IPS-18c (cell line): ENCODE measurements around the gene PMEL.
"Not testable (repeated sequence)": the region's sequence is repeated elsewhere in the genome, so short reads cannot be mapped to it uniquely, and the experiment has no call there.

Source experiments
- H3K4me3 ChIP-seq: 2 replicates; pipeline ENCODE4 v1.7.0; 2013; ENCODE audit warnings: low read depth, mild to moderate bottlenecking, low read length, moderate library complexity; ENCODE audit not compliant: insufficient read depth
- H3K9me3 ChIP-seq: one replicate; pipeline ENCODE4 v1.6.1; 2013; ENCODE audit warnings: mild to moderate bottlenecking, low read length, moderate library complexity; ENCODE audit not compliant: control insufficient read depth, insufficient read depth

PMEL gene

GRCh38 chr12:55991110-55991509 is 25.3 kb upstream of the PMEL start:
- no peaks in the 10 kb centered on the region for H3K9me3 ChIP-seq
- no peak overlapping the region for H3K4me3 ChIP-seq

GRCh38 chr12:55985976-55986375 is 20.1 kb upstream of the PMEL start:
- not testable (repeated sequence) for H3K4me3 ChIP-seq, H3K9me3 ChIP-seq

- Histone ChIP-seq H3K4me3 (no peak overlapping the region), H3K9me3 (no peaks in the 10 kb centered on the region)
Measured at GRCh38 chr12:55985341-55985740, 19.5 kb upstream of the PMEL start.

GRCh38 chr12:55984861-55985260 is 19.0 kb upstream of the PMEL start:
- no peaks in the 10 kb centered on the region for H3K9me3 ChIP-seq
- H3K4me3 ChIP-seq = no peak overlapping the region

GRCh38 chr12:55983232-55983842 is 17.5 kb upstream of the PMEL start:
- H3K4me3 ChIP-seq = no peak overlapping the region

GRCh38 chr12:55982319-55982936 is 16.6 kb upstream of the PMEL start:
- no peaks in the 10 kb centered on the region for H3K9me3 ChIP-seq
- H3K4me3 ChIP-seq = no peak overlapping the region

More at GRCh38 chr12:55983232-55983842, 17.5 kb upstream of the PMEL start:
- no peaks in the 10 kb centered on the region for H3K9me3 ChIP-seq

GRCh38 chr12:55981882-55982281 is 16.0 kb upstream of the PMEL start:
- not testable (repeated sequence) for H3K4me3 ChIP-seq, H3K9me3 ChIP-seq

- no peak overlapping the region for H3K4me3 ChIP-seq
- peaks cover 4% of the 10 kb centered on the region for H3K9me3 ChIP-seq
Measured at GRCh38 chr12:55979069-55979468, 13.2 kb upstream of the PMEL start.

GRCh38 chr12:55978393-55978792 is 12.6 kb upstream of the PMEL start:
- no peak overlapping the region for H3K4me3 ChIP-seq

GRCh38 chr12:55974308-55974730 is 8.5 kb upstream of the PMEL start:
- peak overlapping the region; percentile 98 for H3K4me3 ChIP-seq

More at GRCh38 chr12:55978393-55978792, 12.6 kb upstream of the PMEL start:
- H3K9me3 ChIP-seq = peaks cover 4% of the 10 kb centered on the region

GRCh38 chr12:55973599-55974307 is 7.9 kb upstream of the PMEL start, which contains the start of gene RAB5B:
RAB5B (plus strand) TSS chr12:55974078; CDS start chr12:55986961, 12,883 bp downstream.
- Histone ChIP-seq H3K4me3 (peak within 1 kb of the TSS; percentile 98), H3K9me3 (peaks cover 4% of the 10 kb centered on the region)

More at GRCh38 chr12:55974308-55974730, 8.5 kb upstream of the PMEL start:
- peaks cover 4% of the 10 kb centered on the region for H3K9me3 ChIP-seq

GRCh38 chr12:55972911-55973598 is 7.2 kb upstream of the PMEL start:
- peak overlapping the region; percentile 52 for H3K4me3 ChIP-seq
- H3K9me3 ChIP-seq = peaks cover 4% of the 10 kb centered on the region

- no peak overlapping the region for H3K4me3 ChIP-seq
- peaks cover 4% of the 10 kb centered on the region for H3K9me3 ChIP-seq
Measured at GRCh38 chr12:55972456-55972855, 6.6 kb upstream of the PMEL start.

- Histone ChIP-seq H3K4me3 (no peak overlapping the region), H3K9me3 (peaks cover 4% of the 10 kb centered on the region)
Measured at GRCh38 chr12:55972042-55972441, 6.2 kb upstream of the PMEL start.

GRCh38 chr12:55970775-55971174 is 4.9 kb upstream of the PMEL start:
- Histone ChIP-seq H3K9me3 (peaks cover 4% of the 10 kb centered on the region), H3K4me3 (no peak overlapping the region)

- Histone ChIP-seq H3K9me3 (no peaks in the 10 kb centered on the region), H3K4me3 (no peak overlapping the region)
Measured at GRCh38 chr12:55969356-55969755, 3.5 kb upstream of the PMEL start.

GRCh38 chr12:55966408-55967281 is 803 bp upstream of the PMEL start, which contains the start of gene CDK2:
CDK2 (plus strand) TSS chr12:55966830; CDS start chr12:55967009, 179 bp downstream.
- Histone ChIP-seq H3K4me3 (peak within 1 kb of the TSS; percentile 97), H3K9me3 (no peaks in the 10 kb centered on the region)
